HCT116 (cell line): ENCODE measurements around the gene RUNDC1. TPM values are rescaled to one million over a fixed set of nuclear protein-coding genes. Genes with fewer than 3 reads are reported as not detected.

Experiments
- ATAC-seq: fragments of 200-7000 bp; cut with Tn5 transposase; 2 replicates; pipeline ENCODE4 v1.9.1; 2020; ENCODE audit warnings: mild to moderate bottlenecking, moderate library complexity
- BruUV-seq: library from RNA; stranded (reverse); fragments of 400-500 nt; replicated peaks from 2 replicates; lab custom pipeline; 2021; lab: Mats Ljungman, UMichigan
- CTCF ChIA-PET: fragments of 300-600 bp; sonication (Branson Sonifier 250); formaldehyde crosslinking; loops from one replicate; lab custom pipeline; 2021; ENCODE audit warnings: antibody characterized with exemption; lab: Charles Lee
- POLR2A ChIA-PET: fragments of 300-600, 350-600 bp; sonication (Branson Sonifier 250); formaldehyde crosslinking; loops from one replicate; lab custom pipeline; 2021; ENCODE audit warnings: antibody characterized with exemption; lab: Charles Lee
- RAD21 ChIA-PET, 2 experiments: fragments of 300-600 bp; sonication (Branson Sonifier 250); formaldehyde crosslinking; loops; one replicate each; lab custom pipeline; 2023; ENCODE audit warnings: low total read pairs in 2 of 2; ENCODE audit not compliant: uncharacterized antibody in 2 of 2, unreplicated experiment in 2 of 2, low non-redundant PET in 1 of 2; lab: Charles Lee
- DNase-seq: peaks from one replicate; pipeline ENCODE4 v3.0.0-alpha.2; 2010; ENCODE audit warnings: low read depth, low spot score
- H2AFZ ChIP-seq: fragments of 200-600 bp; shearing (Covaris generic), sonication (generic); 2 replicates; pipeline ENCODE4 v1.6.1; 2017; ENCODE audit warnings: low read depth, mixed run types, mixed read lengths, antibody characterized with exemption, low read length; ENCODE audit not compliant: poor library complexity, severe bottlenecking
- H3K27ac ChIP-seq: 2 replicates; pipeline ENCODE4 v1.5.1; 2012; ENCODE audit warnings: low read depth, low read length
- H3K27me3 ChIP-seq: fragments of 200-600 bp; sonication (generic); 2 replicates; pipeline ENCODE4 v1.6.1; 2016; ENCODE audit warnings: mixed run types, low read length, mixed read lengths; ENCODE audit not compliant: insufficient read depth
- H3K36me3 ChIP-seq, 2 experiments: fragments of 200-500 bp in 1 of 2; fragments of 200-600 bp in 1 of 2; sonication (Bioruptor generic) in 1 of 2; sonication (generic) in 1 of 2; 2 replicates each; pipeline versions ENCODE4 v1.5.1 to v1.6.1; 2014 to 2016; ENCODE audit warnings: low read length in 2 of 2, inconsistent platforms in 1 of 2, mixed read lengths in 1 of 2, mixed run types in 1 of 2; ENCODE audit not compliant: insufficient read depth in 2 of 2, control insufficient read depth in 1 of 2
- H3K4me1 ChIP-seq, 2 experiments: fragments of 200-600 bp in 1 of 2; sonication (generic) in 1 of 2; 2 replicates each; pipeline versions ENCODE4 v1.5.1 to v1.6.1; 2012 to 2017; ENCODE audit warnings: low read length in 2 of 2, inconsistent platforms in 1 of 2, mild to moderate bottlenecking in 1 of 2, mixed read lengths in 1 of 2, mixed run types in 1 of 2, moderate library complexity in 1 of 2; ENCODE audit not compliant: insufficient read depth in 2 of 2, control insufficient read depth in 1 of 2
- H3K4me2 ChIP-seq: fragments of 200-600 bp; sonication (generic); 2 replicates; pipeline ENCODE4 v1.6.1; 2017; ENCODE audit warnings: mixed run types, low read length, mixed read lengths
- H3K4me3 ChIP-seq, 2 experiments: fragments of 200-600 bp in 1 of 2; sonication (generic) in 1 of 2; replicated peaks in 1 of 2; 2 replicates each; pipeline ENCODE4 v1.5.1; 2011 to 2016; ENCODE audit warnings: low read length in 2 of 2, control low read depth in 1 of 2, low read depth in 1 of 2, mild to moderate bottlenecking in 1 of 2, mixed read lengths in 1 of 2, mixed run types in 1 of 2
- H3K79me2 ChIP-seq: fragments of 200-600 bp; sonication (generic); 2 replicates; pipeline ENCODE4 v1.6.1; 2017; ENCODE audit warnings: mild to moderate bottlenecking, mixed run types, low read length, moderate library complexity, mixed read lengths; ENCODE audit not compliant: insufficient read depth
- H3K9ac ChIP-seq: fragments of 200-600 bp; sonication (generic); 2 replicates; pipeline ENCODE4 v1.6.1; 2016; ENCODE audit warnings: low read length, mixed read lengths
- H3K9me2 ChIP-seq: fragments of 200-600 bp; sonication (generic), shearing (Covaris generic); 2 replicates; pipeline ENCODE4 v1.6.1; 2017; ENCODE audit warnings: mixed run types, mild to moderate bottlenecking, moderate library complexity; ENCODE audit not compliant: insufficient read depth
- H3K9me3 ChIP-seq, 2 experiments: fragments of 200-500 bp in 1 of 2; fragments of 200-600 bp in 1 of 2; sonication (Bioruptor generic) in 1 of 2; sonication (generic) in 1 of 2; 2 replicates each; pipeline ENCODE4 v1.6.1; 2014 to 2017; ENCODE audit warnings: low read length in 2 of 2, mixed read lengths in 2 of 2, inconsistent platforms in 1 of 2, low read depth in 1 of 2, mild to moderate bottlenecking in 1 of 2, mixed run types in 1 of 2, moderate library complexity in 1 of 2; ENCODE audit not compliant: control insufficient read depth in 1 of 2, insufficient read depth in 1 of 2
- H4K20me1 ChIP-seq: fragments of 200-600 bp; sonication (generic), shearing (Covaris generic); 2 replicates; pipeline ENCODE4 v1.6.1; 2017; ENCODE audit warnings: mixed run types, mild to moderate bottlenecking, moderate library complexity; ENCODE audit not compliant: insufficient read depth
- ATF3 ChIP-seq: IDR thresholded peaks from 2 replicates; pipeline ENCODE4 v1.6.1; 2012
- CBX3 ChIP-seq: IDR thresholded peaks from 2 replicates; pipeline ENCODE4 v1.6.1; 2012; ENCODE audit warnings: low read depth
- CEBPB ChIP-seq: IDR thresholded peaks from 2 replicates; pipeline ENCODE4 v1.6.1; 2012; ENCODE audit warnings: low read depth
- EGR1 ChIP-seq: IDR thresholded peaks from 2 replicates; pipeline ENCODE4 v1.6.1; 2012; ENCODE audit warnings: low read depth
- EZH2 ChIP-seq: fragments of 200-600 bp; sonication (generic); IDR thresholded peaks from 2 replicates; pipeline ENCODE4 v1.6.1; 2017; ENCODE audit warnings: antibody characterized with exemption, mixed run types
- EZH2phosphoT487 ChIP-seq: fragments of 200-600 bp; IDR thresholded peaks from 2 replicates; pipeline ENCODE4 v1.6.1; 2018; ENCODE audit warnings: antibody characterized with exemption, borderline replicate concordance
- JUND ChIP-seq: IDR thresholded peaks from 2 replicates; pipeline ENCODE4 v1.6.1; 2012
- POLR2AphosphoS5 ChIP-seq: IDR thresholded peaks from 2 replicates; pipeline ENCODE4 v1.6.1; 2011; ENCODE audit warnings: mild to moderate bottlenecking, low read depth, low read length, moderate library complexity
- RAD21 ChIP-seq: IDR thresholded peaks from 2 replicates; pipeline ENCODE4 v1.6.1; 2012; ENCODE audit warnings: low read depth, mild to moderate bottlenecking
- SP1 ChIP-seq: IDR thresholded peaks from 2 replicates; pipeline ENCODE4 v1.6.1; 2012; ENCODE audit warnings: low read depth
- TCF7L2 ChIP-seq: IDR thresholded peaks from 2 replicates; pipeline ENCODE4 v1.7.0; 2011; ENCODE audit warnings: borderline replicate concordance, inconsistent platforms; ENCODE audit not compliant: insufficient read depth, insufficient read length; ENCODE audit errors: extremely low read depth
- YY1 ChIP-seq: IDR thresholded peaks from 2 replicates; pipeline ENCODE4 v1.6.1; 2011; ENCODE audit warnings: low read length, low read depth, moderate library complexity, mild to moderate bottlenecking; ENCODE audit not compliant: insufficient replicate concordance; ENCODE audit errors: extremely low read depth
- ZBTB33 ChIP-seq: IDR thresholded peaks from 2 replicates; pipeline ENCODE4 v1.6.1; 2011; ENCODE audit warnings: mild to moderate bottlenecking, low read length, moderate library complexity; ENCODE audit not compliant: insufficient replicate concordance; ENCODE audit errors: extremely low read depth
- ZNF274 ChIP-seq: fragments of 200-500 bp; sonication (Bioruptor generic); IDR thresholded peaks from 2 replicates; pipeline ENCODE4 v1.6.1; 2014; ENCODE audit warnings: mild to moderate bottlenecking, low read depth, low read length, inconsistent platforms
- intact Hi-C: fragments of 100-400 bp; cut with micrococcal nuclease; formaldehyde crosslinking; loops from 2 replicates; pipeline ENCODE4 v1.10.0; 2022
- total RNA-seq: library from RNA; stranded (reverse); gene quantifications from one replicate; pipeline ENCODE4 v1.2.1, GENCODE V29; 2021; ENCODE audit not compliant: unreplicated experiment

Gene RUNDC1
- total RNA-seq, 1 experiment from 2014 or later, result 13.0 TPM

- intact Hi-C loops, result no loop called here
- no peak for TF ChIP-seq CBX3
- no peak for TF ChIP-seq ZNF274
- no peak for TF ChIP-seq SP1
- TF ChIP-seq ZBTB33, result no peak
- no peak for TF ChIP-seq TCF7L2
- TF ChIP-seq EGR1, result no peak
- no peak for TF ChIP-seq EZH2phosphoT487
- no peak for TF ChIP-seq POLR2AphosphoS5
- TF ChIP-seq JUND, result no peak
- no peak for TF ChIP-seq EZH2
- no peak for TF ChIP-seq CEBPB
- no peak for TF ChIP-seq RAD21
- TF ChIP-seq YY1, result no peak
- TF ChIP-seq ATF3, result no peak
- ATAC-seq, result no peak
- Histone ChIP-seq H3K4me3 (no peak overlapping the region), H3K9ac (no peak overlapping the region), H3K27me3 (no peaks in the 10 kb centered on the region), H3K4me2 (no peak overlapping the region), H3K9me2 (no peaks in the 10 kb centered on the region), H2AFZ (no peak overlapping the region), H3K79me2 (peaks cover 13% of the 10 kb centered on the region), H3K27ac (no peak overlapping the region), H3K4me1 (peaks cover 0 to 15% of the 10 kb centered on the region in 2 experiments; a peak in 2 of 4 replicates), H4K20me1 (no peaks in the 10 kb centered on the region), H3K9me3 (no peaks in the 10 kb centered on the region), H3K36me3 (peaks cover 43 to 44% of the 10 kb centered on the region in 2 experiments; a peak in 3 of 4 replicates)
- ChIA-PET RAD21 (no interaction called here), POLR2A (no interaction called here), CTCF (no interaction called here)
- DNase-seq, result no peak
- no TSS peak for BruUV-seq
Measured at GRCh38 chr17:42989726-42990652, 9.6 kb downstream of the RUNDC1 start.
